HL-60/S4 treated with retinoic acid at 250 ng/mL for 4 days and 3 days (cell line): Measurements from ENCODE around the gene LPP.

Experiments
- in situ Hi-C: fragments of 300-500 bp; cut with MboI; formaldehyde crosslinking; loops from 2 replicates; pipeline ENCODE4 v1.7.0; 2022; ENCODE audit warnings: low sequenced_read_pairs

LPP gene

DNA sequence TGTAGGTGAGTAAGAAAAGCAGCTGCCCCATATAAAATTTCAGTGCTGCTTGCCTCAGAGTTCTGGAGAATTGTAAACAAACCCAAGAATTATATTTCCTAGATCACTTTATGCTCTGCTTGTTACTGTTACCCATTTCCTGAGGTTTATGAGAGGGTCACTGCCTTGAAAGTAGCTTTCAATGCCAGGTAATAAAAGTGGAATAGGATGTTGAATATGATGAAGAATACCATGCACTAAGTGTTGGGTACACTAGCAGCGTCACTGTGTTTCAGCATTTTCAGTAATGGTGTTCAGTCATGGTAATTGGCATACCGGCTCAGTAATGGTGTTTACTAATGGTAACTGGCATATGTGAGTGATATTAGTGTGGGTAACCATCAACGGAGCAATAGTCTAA, 568.0 kb downstream of the LPP start:
- in situ Hi-C loops = no loop called here

DNA sequence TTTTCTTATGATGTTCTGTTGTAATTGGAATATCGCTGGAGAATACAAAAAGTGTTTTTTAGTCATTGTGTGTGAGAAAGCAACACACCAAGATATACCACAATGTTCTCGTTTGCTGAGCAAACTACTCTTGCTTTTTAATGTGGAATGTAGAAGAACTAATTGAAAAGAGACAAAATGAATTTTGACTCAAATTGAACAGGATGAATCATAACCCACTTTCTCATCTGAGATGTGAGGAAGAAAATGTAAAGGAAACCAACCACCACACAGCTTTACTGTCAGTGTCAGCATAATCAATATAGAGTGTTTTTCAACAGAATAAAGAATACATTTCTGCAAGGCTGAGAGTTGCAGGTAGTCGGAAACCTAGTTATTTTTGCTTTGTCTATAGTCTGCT, 569.0 kb downstream of the LPP start:
- in situ Hi-C loops = no loop called here

DNA sequence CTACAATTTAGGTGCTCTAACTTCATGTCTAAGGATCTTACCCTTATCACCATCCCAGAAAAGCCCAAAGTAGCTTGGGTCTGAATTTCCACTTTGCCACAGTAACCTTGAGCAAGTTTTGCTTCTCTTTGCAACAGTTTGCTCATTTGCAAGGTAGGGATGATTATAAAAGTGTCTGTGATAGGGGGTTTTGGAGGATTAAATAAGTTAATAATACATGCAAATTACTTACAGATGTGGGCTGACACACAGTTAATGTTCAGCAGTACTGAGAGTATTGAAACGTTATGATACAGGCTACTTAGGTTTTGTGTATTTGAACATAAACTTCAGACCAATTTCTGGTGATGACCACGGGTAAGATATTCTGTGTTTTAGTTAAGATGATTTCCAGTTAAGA, 573.1 kb downstream of the LPP start:
- in situ Hi-C loops = no loop called here

DNA sequence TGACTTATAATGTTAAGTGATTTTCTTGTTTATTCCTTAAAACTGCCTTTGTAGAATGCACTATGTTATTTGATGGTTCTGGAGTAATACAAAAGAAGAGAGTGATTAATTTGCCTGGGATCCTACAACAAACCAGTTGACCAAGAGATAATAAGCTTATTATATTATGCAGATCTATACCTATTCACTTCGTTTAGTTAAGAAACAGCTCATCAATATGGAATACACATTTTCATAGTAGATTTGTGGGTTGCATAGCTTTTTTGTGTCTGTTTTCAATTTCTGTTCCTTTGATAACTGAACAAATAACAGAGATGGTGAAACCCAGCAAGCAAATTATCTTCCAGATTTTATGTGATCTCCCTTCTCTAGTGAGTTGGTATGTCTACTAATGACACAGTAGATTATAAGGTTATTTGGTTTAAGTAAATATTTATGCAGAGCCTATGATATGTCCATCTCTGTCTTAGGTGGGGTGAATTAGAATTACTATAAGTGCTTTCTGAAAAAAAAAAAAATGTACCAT, 574.5 kb downstream of the LPP start:
- in situ Hi-C loops = no loop called here

DNA sequence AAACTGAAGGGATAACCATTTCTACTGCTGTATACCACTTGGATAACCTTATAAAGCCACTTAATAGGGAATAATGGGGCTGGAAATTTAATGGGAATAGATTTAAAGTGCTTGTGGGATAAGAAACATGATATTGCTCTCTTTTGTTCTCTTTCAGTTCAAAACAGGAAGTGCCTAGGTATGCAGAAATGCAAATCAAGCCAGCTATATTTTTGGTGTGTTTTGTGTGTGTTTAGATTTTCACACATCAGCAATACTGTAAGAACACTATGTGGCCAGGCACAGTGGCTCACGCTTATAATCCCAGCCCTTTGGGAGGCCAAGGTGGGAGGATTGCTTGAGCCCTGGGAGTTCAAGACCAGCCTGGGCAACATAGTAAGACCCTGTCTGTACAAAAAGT, 575.5 kb downstream of the LPP start:
- in situ Hi-C loops = no loop called here

DNA sequence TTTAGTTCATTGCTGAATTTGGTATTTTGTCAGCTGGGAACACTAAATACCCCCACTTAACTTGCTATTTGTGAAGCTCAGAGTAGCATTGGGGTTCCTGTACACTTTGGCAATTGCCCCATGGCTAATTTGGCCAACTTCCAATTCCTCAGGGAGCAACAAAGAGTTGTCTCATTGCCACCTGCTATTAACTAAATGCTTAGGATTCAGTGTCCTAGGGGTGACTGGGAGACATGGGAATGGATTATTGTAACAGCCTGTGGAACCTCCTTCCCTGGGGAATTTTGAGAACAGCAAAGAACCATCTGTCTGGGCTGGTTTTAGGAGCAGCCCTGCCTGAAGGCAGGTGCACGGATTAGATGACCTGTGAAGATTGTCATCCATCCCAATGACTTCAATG, 580.4 kb downstream of the LPP start:
- in situ Hi-C loops = no loop called here

DNA sequence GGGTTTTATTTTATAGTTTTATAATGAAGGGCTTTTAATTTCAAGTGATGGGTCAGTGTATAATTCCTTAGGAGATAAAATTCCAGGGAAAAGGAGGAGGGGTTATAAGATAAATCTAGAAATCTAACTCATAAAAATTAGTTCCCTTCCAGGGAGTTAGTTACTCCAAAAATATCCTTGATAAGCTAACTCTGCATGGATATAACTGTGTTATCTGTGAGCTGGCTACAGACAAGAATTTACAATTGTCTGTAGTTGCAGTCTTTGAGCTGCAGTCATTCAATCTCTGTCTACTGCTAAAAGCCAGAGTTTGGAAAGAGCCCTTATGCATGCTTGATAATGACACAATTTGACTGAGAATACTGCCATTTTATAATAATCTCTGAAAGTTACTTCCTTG, 585.6 kb downstream of the LPP start:
- in situ Hi-C loops = no loop called here

DNA sequence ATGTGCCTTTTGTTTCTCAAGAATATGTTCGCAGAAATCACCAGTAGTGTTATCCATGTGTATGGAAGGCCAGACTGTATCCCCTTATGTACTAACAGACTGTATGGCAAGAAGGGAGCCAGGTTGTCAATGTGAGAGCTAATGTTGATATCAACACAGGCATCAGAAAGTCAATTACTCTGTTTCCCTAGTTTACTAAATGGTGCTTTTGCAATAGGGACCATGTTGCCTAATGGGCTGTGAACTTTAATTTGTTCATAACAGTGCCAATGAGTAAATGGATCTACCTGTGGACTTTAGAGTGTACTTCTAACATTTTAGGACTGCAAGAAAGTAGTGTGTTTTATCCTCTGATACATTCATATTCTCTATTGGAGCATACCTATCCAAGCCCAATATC, 586.1 kb downstream of the LPP start:
- in situ Hi-C loops = no loop called here

DNA sequence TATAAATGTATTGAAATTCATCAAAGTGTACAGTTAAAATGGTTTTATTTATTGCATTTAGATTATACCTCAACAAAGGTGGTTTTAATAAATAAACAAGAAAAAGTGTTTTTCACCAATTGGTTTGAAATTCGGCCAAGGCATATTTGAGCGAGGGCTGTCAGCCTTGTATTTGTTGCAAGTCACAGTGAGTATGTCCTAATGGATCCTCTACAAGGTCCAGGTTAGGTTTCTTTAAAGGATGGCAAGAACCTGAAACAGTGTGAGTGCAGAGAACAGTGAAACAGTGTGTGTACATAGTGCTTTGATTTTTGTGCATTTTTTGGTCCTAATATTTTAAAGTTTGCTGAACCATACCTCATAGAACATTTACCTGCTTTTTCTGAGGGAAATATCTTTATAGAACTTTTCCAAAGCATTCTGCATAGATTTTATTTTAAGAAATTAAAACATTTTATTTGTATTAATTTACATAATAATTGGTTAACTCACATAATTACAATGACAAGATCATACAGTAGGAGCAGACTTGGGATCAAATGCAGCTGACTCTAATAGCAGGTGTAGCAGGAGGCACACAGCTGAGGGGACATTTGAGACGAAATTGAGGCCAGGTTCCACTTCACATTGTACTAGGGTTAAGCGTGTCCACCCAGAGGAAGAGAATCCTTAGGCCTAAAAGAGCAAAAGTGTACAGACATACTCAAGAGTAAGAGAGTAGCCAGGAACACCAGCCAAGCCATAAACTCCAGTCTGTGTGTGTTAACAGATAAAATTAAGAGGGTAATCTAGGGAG, 589.0 kb downstream of the LPP start:
- in situ Hi-C loops = no loop called here

DNA sequence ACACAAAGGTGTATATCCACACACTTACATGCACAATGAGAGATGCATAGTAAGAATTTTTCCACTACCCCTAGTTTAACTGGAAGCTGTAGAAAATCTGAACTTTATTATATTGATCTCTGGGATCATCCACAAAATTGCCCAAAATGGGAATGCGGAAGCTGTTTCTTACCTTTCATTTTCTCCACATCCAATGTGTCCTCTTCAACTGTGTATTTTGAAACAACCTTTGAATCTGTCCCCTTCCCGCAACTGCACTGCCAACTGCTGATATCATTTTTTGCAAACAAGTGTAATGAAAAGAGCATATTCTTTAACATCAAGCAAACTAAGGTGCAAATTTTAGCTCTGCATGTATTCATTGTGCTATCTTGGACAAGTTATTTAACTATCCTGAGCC, 590.2 kb downstream of the LPP start:
- in situ Hi-C loops = no loop called here

DNA sequence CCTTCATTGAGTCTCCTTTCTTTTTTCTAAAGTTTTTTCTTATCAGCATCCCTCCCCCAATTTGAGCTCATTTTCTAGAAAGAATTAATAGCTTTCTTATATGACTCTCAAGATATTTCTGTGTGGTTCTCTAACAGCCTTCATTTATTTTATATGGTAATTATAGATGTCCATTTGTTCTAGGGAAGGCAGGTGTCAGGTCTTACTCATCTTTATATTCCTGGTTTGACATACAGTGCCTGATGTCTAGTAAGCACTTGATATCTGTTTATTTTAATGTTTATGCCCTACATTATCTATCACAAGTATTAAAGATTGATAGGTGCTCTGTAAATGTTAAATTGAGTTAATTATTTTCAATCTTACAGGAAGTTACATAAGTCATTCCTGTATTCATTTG, 591.1 kb downstream of the LPP start:
- in situ Hi-C loops = no loop called here

DNA sequence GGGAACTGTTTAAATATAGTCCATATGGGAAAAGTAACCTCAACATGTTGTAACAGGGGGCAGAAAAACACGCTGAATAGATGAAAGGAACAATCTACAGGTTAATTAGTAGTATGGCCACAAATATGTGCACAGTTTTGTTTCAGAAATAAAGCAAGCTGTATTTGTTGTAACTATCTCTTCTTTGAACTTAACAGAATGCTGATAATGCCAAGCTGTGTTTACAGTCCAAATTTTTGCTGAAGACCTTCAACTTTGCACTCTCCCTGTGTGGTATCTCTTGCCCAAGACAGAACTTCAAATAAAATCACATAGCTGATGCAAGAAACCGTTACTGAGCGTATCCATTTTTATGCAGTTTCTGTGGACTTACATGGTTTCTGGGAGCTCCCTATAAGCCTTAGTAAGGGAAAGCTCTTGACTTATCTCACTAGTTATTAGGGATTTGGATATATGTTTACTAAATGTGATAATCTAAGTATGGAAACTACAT, 592.4 kb downstream of the LPP start:
- in situ Hi-C loops = no loop called here

DNA sequence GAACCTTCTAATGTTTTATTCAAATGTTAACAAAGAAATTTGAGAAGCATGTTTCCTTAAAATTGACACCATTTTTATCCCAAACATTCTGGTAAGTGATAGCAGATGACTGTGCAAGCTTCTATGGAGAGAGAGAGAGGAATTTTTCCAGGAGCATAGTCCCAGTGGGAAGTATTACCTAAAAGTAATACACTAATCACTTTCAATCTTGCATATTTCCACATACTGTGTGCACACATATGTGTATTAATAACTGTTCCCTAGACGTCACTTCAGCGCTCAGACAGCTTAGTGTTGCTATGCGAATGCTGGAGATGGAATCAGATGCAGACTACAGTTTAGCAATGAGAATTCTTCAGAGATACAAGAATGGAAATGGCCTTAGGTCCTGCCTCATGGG, 593.5 kb downstream of the LPP start:
- in situ Hi-C loops = no loop called here

DNA sequence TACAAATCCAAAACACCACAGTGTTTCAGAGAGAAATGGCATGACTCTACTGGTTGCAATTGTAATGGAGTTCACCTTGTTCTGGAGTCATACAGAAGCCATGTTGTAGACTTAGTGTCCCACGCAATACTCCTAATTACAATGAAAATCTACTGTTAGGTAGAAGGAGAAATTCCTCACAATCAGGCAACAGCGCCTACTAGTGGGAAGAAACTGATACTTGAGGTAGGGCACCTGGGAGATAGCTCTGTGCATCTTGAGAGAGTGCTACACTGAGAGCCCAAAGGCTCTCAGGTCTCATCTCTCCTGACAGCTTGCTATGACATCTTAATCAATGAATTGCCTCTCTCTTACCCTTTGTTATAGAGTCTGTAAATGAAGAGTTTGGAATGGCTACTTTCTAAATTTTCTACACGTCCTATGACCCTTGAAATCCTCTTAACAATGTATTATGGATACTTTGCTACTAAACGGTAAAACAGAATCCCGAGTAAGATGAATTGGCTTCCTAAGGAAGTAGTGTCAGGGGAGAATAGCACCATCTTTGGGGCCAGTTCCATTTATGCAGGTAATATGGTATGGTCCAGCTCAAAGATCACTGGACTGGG, 595.2 kb downstream of the LPP start:
- in situ Hi-C loops = no loop called here

DNA sequence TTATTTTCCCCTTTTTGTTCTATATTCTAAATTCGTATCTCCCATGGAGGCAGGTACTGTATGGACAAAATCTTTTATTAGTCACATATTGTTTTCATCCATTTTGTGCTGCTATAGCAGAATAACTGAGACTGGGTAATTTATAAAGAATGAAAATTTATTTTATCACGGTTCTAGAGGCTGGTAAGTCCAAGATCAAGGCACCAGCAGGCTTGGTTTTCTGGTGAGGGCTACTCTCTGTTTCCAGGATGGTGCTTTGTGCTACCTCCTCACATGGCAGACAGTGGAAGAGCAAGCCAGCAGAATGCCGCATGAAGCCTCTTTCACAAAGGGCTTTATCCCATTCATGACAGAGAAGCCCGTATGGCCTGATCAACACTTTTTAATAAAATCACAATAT, 595.9 kb downstream of the LPP start:
- in situ Hi-C loops = no loop called here

DNA sequence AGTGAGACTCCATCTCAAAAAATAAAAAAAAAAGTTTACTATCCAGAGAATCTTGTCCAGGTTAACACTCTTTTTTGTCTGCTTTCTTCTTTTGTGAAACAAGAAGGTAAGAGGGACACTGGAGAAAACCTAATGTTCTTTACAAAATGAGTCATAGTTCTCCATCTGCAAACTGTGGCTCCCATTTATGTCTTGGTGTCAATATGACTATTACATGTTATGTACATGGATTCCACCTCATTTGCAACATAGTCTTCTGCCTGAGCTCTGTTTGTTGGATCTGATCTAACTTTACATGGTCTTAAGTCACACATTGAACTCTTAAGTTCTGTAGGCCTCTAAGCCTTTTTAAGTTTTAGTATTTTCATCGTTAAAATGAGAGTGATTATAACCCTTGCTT, 596.7 kb downstream of the LPP start:
- in situ Hi-C loops = no loop called here

DNA sequence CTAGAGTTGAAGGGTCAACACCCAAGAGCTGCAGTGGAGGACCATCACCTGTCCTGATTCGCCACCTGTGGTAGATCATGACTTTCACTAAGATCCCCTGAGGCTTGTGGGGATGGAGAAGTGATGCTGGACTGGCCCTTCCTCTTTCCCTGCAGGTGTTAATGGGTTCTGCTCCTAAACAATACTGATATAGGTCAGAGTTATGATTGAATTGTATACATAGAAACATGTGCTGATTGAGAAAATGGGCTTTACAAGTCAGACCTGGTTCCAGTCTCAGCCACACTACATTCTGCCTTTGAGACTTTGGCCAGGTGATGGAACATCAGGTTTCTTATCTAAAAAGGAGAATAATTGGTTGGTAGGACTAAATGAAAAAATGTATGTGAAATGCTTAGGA, 598.9 kb downstream of the LPP start:
- in situ Hi-C loops = no loop called here

DNA sequence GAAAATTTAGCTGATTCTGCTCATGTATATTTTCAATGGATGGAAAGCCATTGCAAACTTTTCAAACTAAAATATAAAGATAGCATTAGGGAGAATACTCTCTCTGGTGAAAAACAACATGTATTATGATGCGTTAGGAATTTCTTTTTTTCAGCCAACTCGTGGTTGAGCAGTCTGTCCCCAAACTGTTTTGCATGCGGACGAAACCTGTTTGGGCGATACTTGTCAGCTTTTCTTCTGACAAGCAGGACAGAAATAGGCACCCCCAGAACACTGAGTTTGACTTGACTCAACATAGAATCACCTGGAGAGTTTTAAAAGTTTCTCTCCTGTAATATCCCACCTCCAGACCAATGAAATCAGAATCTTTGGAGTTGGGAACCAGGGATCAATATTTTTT, 600.3 kb downstream of the LPP start:
- in situ Hi-C loops = no loop called here

DNA sequence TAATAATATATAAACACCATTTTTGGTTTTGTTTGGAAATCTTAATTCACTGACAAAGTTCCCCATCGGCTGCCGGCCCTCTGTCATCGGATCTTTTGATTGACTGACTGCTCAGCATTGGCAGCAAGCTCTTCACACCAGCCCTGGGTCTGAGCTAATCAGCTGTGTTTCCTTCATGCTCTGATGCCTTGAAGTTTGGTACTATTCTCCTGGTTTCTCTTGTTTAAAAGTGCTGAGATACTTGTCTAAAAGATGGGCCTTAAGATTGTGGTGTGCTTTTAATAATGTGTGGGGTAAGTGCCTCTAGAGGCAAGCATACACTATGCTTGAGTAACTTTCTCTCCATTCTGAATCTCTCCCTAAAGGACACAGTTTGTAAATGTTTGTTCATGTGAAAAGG, 602.3 kb downstream of the LPP start:
- in situ Hi-C loops = no loop called here

DNA sequence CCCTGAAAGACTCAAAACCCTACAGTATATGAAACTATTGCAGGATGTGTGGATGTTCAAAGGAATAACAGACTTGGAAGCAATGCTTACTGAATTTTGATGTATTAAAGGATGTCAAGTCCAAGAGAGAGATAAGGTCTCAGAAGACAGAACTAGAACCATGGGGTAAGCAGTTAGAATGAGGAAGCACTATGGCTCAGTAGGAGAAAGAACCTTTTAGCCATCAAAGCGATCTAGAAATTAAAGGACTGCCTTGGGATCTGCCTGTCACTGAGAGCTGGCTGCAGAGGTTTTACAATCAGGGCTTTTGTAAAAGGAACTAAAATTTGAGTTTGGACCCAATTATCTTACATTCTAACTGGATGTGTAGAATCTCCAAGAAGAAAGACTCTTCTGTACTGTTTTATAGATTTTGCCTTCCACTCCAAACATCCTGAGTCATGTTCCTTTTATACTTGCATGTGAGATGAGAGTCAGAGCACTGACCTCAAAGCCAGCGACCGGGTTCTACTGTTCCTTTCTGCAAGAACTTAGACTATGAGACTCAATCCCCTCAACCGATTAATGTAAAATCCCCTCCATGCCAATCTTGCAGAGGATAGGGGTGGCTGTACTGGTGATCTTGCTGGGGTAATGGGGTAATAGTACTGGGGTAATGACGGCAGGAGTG, 605.5 kb downstream of the LPP start:
- in situ Hi-C loops = no loop called here

DNA sequence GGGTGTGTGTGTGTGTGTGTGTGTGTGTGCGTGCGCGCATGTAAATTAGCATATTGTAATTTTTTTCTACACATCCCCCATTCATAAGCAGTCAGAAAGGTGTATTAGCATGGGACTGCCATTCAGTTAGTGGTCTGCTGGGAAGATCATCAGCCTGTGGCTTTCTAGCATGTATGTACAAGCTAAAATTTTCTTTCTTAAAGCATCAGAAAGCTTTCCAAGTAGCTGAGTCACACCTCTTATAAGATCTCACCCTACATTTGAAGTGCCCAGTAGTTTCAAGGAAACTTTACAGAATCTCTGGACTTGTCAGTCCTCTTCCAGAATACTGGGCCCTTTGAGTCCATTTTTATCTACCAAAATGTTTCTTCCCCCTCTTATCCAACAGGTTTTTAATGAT, 606.5 kb downstream of the LPP start:
- in situ Hi-C loops = no loop called here

DNA sequence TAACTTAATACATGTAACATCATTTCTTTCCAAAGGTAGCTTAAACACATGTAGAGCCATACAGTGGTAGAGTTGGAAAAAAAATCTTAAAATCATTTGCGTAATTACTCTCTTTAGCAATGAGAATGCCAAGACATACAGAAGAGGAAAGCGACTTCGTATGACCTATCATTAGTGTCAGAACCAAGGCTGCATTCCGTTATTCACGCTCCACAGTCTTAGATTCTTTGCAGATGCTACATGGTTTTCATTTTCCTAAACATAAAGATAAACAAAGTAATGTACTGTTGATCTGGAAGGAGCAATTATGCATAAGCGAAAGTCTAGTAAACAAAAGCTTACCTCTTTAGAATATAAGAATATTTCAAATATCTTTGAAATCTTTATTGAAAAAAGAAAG, 607.5 kb downstream of the LPP start:
- in situ Hi-C loops = no loop called here
